ENCODE results near the gene PCDHB4.
"Not testable (repeated sequence)": the region's sequence is repeated elsewhere in the genome, so short reads cannot be mapped to it uniquely, and the experiment has no call there.

Gene PCDHB4

DNA sequence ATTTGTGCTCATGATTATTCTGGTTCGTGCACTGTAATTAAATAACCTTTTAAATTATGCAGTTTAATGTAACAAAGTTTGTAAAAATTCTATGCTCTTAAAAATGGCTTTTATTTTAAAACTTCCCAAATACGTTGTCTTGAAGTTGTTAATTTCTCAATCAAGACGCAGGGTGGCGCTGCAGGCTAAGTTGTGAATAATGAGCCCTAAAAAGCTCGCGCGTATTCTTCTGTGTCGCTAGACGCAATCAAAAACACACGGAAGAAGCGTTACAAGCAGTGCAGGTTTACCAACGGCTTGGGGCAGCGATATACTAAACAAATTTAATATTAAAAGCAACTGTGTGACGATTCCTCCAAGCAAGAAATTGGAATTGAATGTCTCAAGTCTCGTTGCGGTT is at the start of gene PCDHB4:
Gene PCDHB4, plus strand, starts transcription at position 256 of the 400 bp plus-strand sequence. CDS start 181 bp downstream, outside the sequence.
- H3K27ac ChIP-seq (ENCODE audit: low read depth, low read length) = no peak within 1 kb of the TSS
- H3K9ac ChIP-seq (ENCODE audit: low read depth in 1 of 2, low read length in 2 of 2) = no peak within 1 kb of the TSS
- peaks cover 6 to 9% of the 10 kb centered on the region in 2 donors for H3K9me3 ChIP-seq (ENCODE audit: control insufficient read depth in 1 of 2, low read length in 2 of 2)
- peak within 1 kb of the TSS in 1 of 2 donors; percentile 41 for H3K4me3 ChIP-seq (ENCODE audit: low read depth in 1 of 2, low read length in 2 of 2)
- no peaks in the 10 kb centered on the region for H3K4me1 ChIP-seq (ENCODE audit: control insufficient read depth in 1 of 2, insufficient read depth in 2 of 2, low read length in 2 of 2)
- H3K27me3 ChIP-seq (ENCODE audit: control insufficient read depth in 1 of 2, insufficient read depth in 2 of 2, low read length in 2 of 2) = no peaks in the 10 kb centered on the region
- H3K36me3 ChIP-seq (ENCODE audit: control insufficient read depth in 1 of 2, insufficient read depth in 2 of 2, low read length in 2 of 2) = no peaks in the 10 kb centered on the region

- Histone ChIP-seq H3K27me3 (ENCODE audit: control insufficient read depth in 1 of 2, insufficient read depth in 2 of 2, low read length in 2 of 2) (no peaks in the 10 kb centered on the region), H3K4me1 (ENCODE audit: control insufficient read depth in 1 of 2, insufficient read depth in 2 of 2, low read length in 2 of 2) (no peaks in the 10 kb centered on the region), H3K9ac (ENCODE audit: low read depth in 1 of 2, low read length in 2 of 2) (no peak overlapping the region), H3K9me3 (ENCODE audit: control insufficient read depth in 1 of 2, low read length in 2 of 2) (peaks cover 0 to 4% of the 10 kb centered on the region in 2 donors), H3K27ac (ENCODE audit: low read depth, low read length) (no peak overlapping the region), H3K36me3 (ENCODE audit: control insufficient read depth in 1 of 2, insufficient read depth in 2 of 2, low read length in 2 of 2) (no peaks in the 10 kb centered on the region), H3K4me3 (ENCODE audit: low read depth in 1 of 2, low read length in 2 of 2) (peak overlapping the region in 1 of 2 donors; percentile 15)
Measured at GRCh38 chr5:141077826-141078225, 43.8 kb upstream of the PCDHB4 start.

GRCh38 chr5:141082228-141082627 is 39.4 kb upstream of the PCDHB4 start:
- H3K9me3 ChIP-seq (ENCODE audit: control insufficient read depth in 1 of 2, low read length in 2 of 2) = peaks cover 0 to 2% of the 10 kb centered on the region in 2 donors
- H3K27ac ChIP-seq (ENCODE audit: low read depth, low read length) = no peak overlapping the region
- no peaks in the 10 kb centered on the region for H3K27me3 ChIP-seq (ENCODE audit: control insufficient read depth in 1 of 2, insufficient read depth in 2 of 2, low read length in 2 of 2)
- no peaks in the 10 kb centered on the region for H3K36me3 ChIP-seq (ENCODE audit: control insufficient read depth in 1 of 2, insufficient read depth in 2 of 2, low read length in 2 of 2)
- H3K4me1 ChIP-seq (ENCODE audit: control insufficient read depth in 1 of 2, insufficient read depth in 2 of 2, low read length in 2 of 2) = no peaks in the 10 kb centered on the region
- no peak overlapping the region for H3K4me3 ChIP-seq (ENCODE audit: low read depth in 1 of 2, low read length in 2 of 2)
- H3K9ac ChIP-seq (ENCODE audit: low read depth in 1 of 2, low read length in 2 of 2) = no peak overlapping the region

DNA sequence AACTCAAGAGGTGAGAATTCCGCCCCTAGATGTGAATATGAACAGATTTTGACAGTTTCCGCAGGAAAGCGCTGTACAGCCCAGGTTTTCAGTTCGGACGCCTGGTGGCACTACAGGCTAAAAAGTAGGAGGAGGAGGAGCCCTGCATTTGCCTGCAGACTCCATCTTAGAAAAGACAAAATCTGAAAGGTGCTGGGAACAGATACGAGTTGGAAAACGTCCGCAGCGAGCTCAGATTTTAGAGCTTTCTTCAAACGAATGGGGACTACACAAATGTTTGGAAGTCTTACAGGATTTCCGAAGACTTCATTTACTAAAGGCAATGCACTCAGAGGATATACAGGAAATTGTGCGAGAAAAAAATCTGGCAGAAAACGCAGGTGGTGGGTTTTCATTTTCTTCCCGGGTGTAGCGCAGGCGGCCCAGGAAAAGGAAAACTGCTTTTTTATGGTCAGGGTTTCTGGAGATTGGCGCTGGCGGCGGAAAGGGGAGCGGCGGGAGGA is 37.1 kb upstream of the PCDHB4 start:
- H3K27me3 ChIP-seq (ENCODE audit: control insufficient read depth in 1 of 2, insufficient read depth in 2 of 2, low read length in 2 of 2) = no peaks in the 10 kb centered on the region
- H3K9me3 ChIP-seq (ENCODE audit: control insufficient read depth in 1 of 2, low read length in 2 of 2) = peaks cover 0 to 6% of the 10 kb centered on the region in 2 donors
- no peaks in the 10 kb centered on the region for H3K36me3 ChIP-seq (ENCODE audit: control insufficient read depth in 1 of 2, insufficient read depth in 2 of 2, low read length in 2 of 2)
- H3K9ac ChIP-seq (ENCODE audit: low read depth in 1 of 2, low read length in 2 of 2) = no peak overlapping the region
- no peaks in the 10 kb centered on the region for H3K4me1 ChIP-seq (ENCODE audit: control insufficient read depth in 1 of 2, insufficient read depth in 2 of 2, low read length in 2 of 2)
- H3K4me3 ChIP-seq (ENCODE audit: low read depth in 1 of 2, low read length in 2 of 2) = peak overlapping the region in 1 of 2 donors; percentile 48
- no peak overlapping the region for H3K27ac ChIP-seq (ENCODE audit: low read depth, low read length)

DNA sequence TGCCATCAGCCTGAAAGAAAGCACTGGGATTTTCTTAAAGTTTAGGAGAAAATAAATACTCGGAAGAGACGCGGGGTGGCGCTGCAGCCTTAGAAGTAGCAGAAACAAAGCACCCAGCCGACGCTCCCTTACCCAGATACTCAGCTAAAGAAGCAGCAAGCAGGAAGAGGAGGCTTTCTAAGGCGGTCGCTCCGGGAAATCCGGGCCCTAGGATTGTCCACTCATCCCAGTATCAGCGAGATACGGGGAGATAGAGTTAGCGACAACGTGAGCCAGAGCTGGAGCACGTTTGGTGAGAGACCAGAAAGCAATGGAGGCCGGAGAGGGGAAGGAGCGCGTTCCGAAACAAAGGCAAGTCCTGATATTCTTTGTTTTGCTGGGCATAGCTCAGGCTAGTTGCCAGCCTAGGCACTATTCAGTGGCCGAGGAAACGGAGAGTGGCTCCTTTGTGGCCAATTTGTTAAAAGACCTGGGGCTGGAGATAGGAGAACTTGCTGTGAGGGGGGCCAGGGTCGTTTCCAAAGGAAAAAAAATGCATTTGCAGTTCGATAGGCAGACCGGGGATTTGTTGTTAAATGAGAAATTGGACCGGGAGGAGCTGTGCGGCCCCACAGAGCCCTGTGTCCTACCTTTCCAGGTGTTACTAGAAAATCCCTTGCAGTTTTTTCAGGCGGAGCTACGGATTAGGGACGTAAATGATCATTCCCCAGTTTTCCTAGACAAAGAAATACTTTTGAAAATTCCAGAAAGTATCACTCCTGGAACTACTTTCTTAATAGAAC is 26.9 kb upstream of the PCDHB4 start, which contains the start of gene PCDHB2:
Gene PCDHB2, plus strand, starts transcription at position 135 of the 782 bp plus-strand sequence. Its CDS starts 176 bp downstream, at position 311.
- no peak within 1 kb of the TSS for H3K9ac ChIP-seq (ENCODE audit: low read depth in 1 of 2, low read length in 2 of 2)
- no peaks in the 10 kb centered on the region for H3K36me3 ChIP-seq (ENCODE audit: control insufficient read depth in 1 of 2, insufficient read depth in 2 of 2, low read length in 2 of 2)
- H3K9me3 ChIP-seq (ENCODE audit: control insufficient read depth in 1 of 2, low read length in 2 of 2) = peaks cover 13 to 15% of the 10 kb centered on the region in 2 donors
- peak within 1 kb of the TSS in 1 of 2 donors; percentile 38 for H3K4me3 ChIP-seq (ENCODE audit: low read depth in 1 of 2, low read length in 2 of 2)
- H3K4me1 ChIP-seq (ENCODE audit: control insufficient read depth in 1 of 2, insufficient read depth in 2 of 2, low read length in 2 of 2) = no peaks in the 10 kb centered on the region
- H3K27me3 ChIP-seq (ENCODE audit: control insufficient read depth in 1 of 2, insufficient read depth in 2 of 2, low read length in 2 of 2) = no peaks in the 10 kb centered on the region
- H3K27ac ChIP-seq (ENCODE audit: low read depth, low read length) = no peak within 1 kb of the TSS

- no peaks in the 10 kb centered on the region for H3K27me3 ChIP-seq (ENCODE audit: control insufficient read depth in 1 of 2, insufficient read depth in 2 of 2, low read length in 2 of 2)
- H3K9ac ChIP-seq (ENCODE audit: low read depth in 1 of 2, low read length in 2 of 2) = no peak overlapping the region
- no peaks in the 10 kb centered on the region for H3K4me1 ChIP-seq (ENCODE audit: control insufficient read depth in 1 of 2, insufficient read depth in 2 of 2, low read length in 2 of 2)
- no peak overlapping the region for H3K27ac ChIP-seq (ENCODE audit: low read depth, low read length)
- H3K9me3 ChIP-seq (ENCODE audit: control insufficient read depth in 1 of 2, low read length in 2 of 2) = peaks cover 16 to 20% of the 10 kb centered on the region in 2 donors
- no peaks in the 10 kb centered on the region for H3K36me3 ChIP-seq (ENCODE audit: control insufficient read depth in 1 of 2, insufficient read depth in 2 of 2, low read length in 2 of 2)
- H3K4me3 ChIP-seq (ENCODE audit: low read depth in 1 of 2, low read length in 2 of 2) = no peak overlapping the region
Measured at GRCh38 chr5:141095263-141095641, 26.4 kb upstream of the PCDHB4 start.

DNA sequence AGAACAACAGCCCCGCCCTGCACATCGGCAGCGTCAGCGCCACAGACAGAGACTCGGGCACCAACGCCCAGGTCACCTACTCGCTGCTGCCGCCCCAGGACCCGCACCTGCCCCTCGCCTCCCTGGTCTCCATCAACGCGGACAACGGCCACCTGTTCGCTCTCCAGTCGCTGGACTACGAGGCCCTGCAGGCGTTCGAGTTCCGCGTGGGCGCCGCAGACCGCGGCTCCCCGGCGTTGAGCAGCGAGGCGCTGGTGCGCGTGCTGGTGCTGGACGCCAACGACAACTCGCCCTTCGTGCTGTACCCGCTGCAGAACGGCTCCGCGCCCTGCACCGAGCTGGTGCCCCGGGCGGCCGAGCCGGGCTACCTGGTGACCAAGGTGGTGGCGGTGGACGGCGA is 25.4 kb upstream of the PCDHB4 start:
- H3K4me3 ChIP-seq (ENCODE audit: low read depth in 1 of 2, low read length in 2 of 2); H3K36me3 ChIP-seq (ENCODE audit: control insufficient read depth in 1 of 2, insufficient read depth in 2 of 2, low read length in 2 of 2); H3K4me1 ChIP-seq (ENCODE audit: control insufficient read depth in 1 of 2, insufficient read depth in 2 of 2, low read length in 2 of 2); H3K9ac ChIP-seq (ENCODE audit: low read depth in 1 of 2, low read length in 2 of 2); H3K27ac ChIP-seq (ENCODE audit: low read depth, low read length); H3K27me3 ChIP-seq (ENCODE audit: control insufficient read depth in 1 of 2, insufficient read depth in 2 of 2, low read length in 2 of 2): not testable (repeated sequence)
- peaks cover 23 to 29% of the 10 kb centered on the region in 2 donors for H3K9me3 ChIP-seq (ENCODE audit: control insufficient read depth in 1 of 2, low read length in 2 of 2)

GRCh38 chr5:141096586-141096985 is 25.0 kb upstream of the PCDHB4 start:
- H3K27ac ChIP-seq (ENCODE audit: low read depth, low read length); H3K4me1 ChIP-seq (ENCODE audit: control insufficient read depth in 1 of 2, insufficient read depth in 2 of 2, low read length in 2 of 2); H3K9ac ChIP-seq (ENCODE audit: low read depth in 1 of 2, low read length in 2 of 2); H3K27me3 ChIP-seq (ENCODE audit: control insufficient read depth in 1 of 2, insufficient read depth in 2 of 2, low read length in 2 of 2); H3K36me3 ChIP-seq (ENCODE audit: control insufficient read depth in 1 of 2, insufficient read depth in 2 of 2, low read length in 2 of 2); H3K4me3 ChIP-seq (ENCODE audit: low read depth in 1 of 2, low read length in 2 of 2): not testable (repeated sequence)
- H3K9me3 ChIP-seq (ENCODE audit: control insufficient read depth in 1 of 2, low read length in 2 of 2) = peaks cover 27 to 33% of the 10 kb centered on the region in 2 donors

DNA sequence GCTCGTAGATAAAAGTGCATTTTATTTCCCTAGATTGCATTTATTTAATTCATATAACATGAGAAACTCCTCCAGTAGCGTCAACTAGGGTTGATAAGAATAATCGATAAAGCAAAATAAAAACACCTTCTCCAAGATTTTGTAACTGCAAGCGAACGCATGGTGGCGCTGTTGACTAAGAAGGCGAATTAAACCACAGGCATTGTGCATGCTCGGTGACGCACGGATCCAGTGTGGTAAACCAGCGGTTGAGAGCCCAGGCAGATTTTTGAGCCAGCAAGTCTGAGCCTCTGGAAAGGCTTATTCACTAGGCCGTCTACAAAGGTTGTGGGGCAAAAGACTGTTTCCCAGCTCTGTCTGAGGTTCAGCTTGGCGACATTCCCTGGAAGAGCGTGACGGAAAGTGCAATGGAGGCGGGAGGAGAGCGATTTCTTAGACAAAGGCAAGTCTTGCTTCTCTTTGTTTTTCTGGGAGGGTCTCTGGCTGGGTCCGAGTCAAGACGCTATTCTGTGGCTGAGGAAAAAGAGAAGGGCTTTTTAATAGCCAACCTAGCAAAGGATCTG is 21.3 kb upstream of the PCDHB4 start, which contains the start of gene PCDHB3:
Gene PCDHB3, plus strand, starts transcription at position 231 of the 563 bp plus-strand sequence. Its CDS starts 177 bp downstream, at position 408.
- H3K9ac ChIP-seq (ENCODE audit: low read depth in 1 of 2, low read length in 2 of 2) = no peak within 1 kb of the TSS
- no peaks in the 10 kb centered on the region for H3K4me1 ChIP-seq (ENCODE audit: control insufficient read depth in 1 of 2, insufficient read depth in 2 of 2, low read length in 2 of 2)
- H3K36me3 ChIP-seq (ENCODE audit: control insufficient read depth in 1 of 2, insufficient read depth in 2 of 2, low read length in 2 of 2) = no peaks in the 10 kb centered on the region
- peaks cover 22 to 27% of the 10 kb centered on the region in 2 donors for H3K9me3 ChIP-seq (ENCODE audit: control insufficient read depth in 1 of 2, low read length in 2 of 2)
- no peaks in the 10 kb centered on the region for H3K27me3 ChIP-seq (ENCODE audit: control insufficient read depth in 1 of 2, insufficient read depth in 2 of 2, low read length in 2 of 2)
- H3K4me3 ChIP-seq (ENCODE audit: low read depth in 1 of 2, low read length in 2 of 2) = peak within 1 kb of the TSS; percentile 22 to 43
- no peak within 1 kb of the TSS for H3K27ac ChIP-seq (ENCODE audit: low read depth, low read length)

GRCh38 chr5:141101059-141101458 is 20.6 kb upstream of the PCDHB4 start:
- Histone ChIP-seq H3K4me3 (ENCODE audit: low read depth in 1 of 2, low read length in 2 of 2) (no peak overlapping the region), H3K27ac (ENCODE audit: low read depth, low read length) (no peak overlapping the region), H3K9ac (ENCODE audit: low read depth in 1 of 2, low read length in 2 of 2) (no peak overlapping the region), H3K4me1 (ENCODE audit: control insufficient read depth in 1 of 2, insufficient read depth in 2 of 2, low read length in 2 of 2) (no peaks in the 10 kb centered on the region), H3K27me3 (ENCODE audit: control insufficient read depth in 1 of 2, insufficient read depth in 2 of 2, low read length in 2 of 2) (no peaks in the 10 kb centered on the region), H3K36me3 (ENCODE audit: control insufficient read depth in 1 of 2, insufficient read depth in 2 of 2, low read length in 2 of 2) (no peaks in the 10 kb centered on the region), H3K9me3 (ENCODE audit: control insufficient read depth in 1 of 2, low read length in 2 of 2) (peaks cover 18 to 20% of the 10 kb centered on the region in 2 donors)

Data from duodenal mucosa (tissue), 2 donors.